ENCODE results near the gene TMEM248. TPM values are rescaled to one million over a fixed set of nuclear protein-coding genes. Genes with fewer than 3 reads are reported as not detected.
"Not testable (repeated sequence)": the region's sequence is repeated elsewhere in the genome, so short reads cannot be mapped to it uniquely, and the experiment has no call there.

TMEM248 gene
- total RNA-seq, 4 donors from 2014 or later, result 53.2 to 65.9 (median 60.3) TPM

- peaks cover 0 to 6% of the 10 kb centered on the region in 2 donors for H3K36me3 ChIP-seq
- TF ChIP-seq CTCF (IDR thresholded peaks at IDR 0.05 in 4 of 5, conservative IDR thresholded peaks at IDR 0.05 in 1 of 5), result no peak
- no peak for TF ChIP-seq POLR2A (IDR thresholded peaks at IDR 0.05)
Observed at GRCh38 chr7:66904063-66904593, 16.9 kb upstream of the TMEM248 start.

GRCh38 chr7:66905278-66905677, 15.7 kb upstream of the TMEM248 start:
- H3K9me3 ChIP-seq, result no peaks in the 10 kb centered on the region
- ATAC-seq, result no peak
- DNase-seq, result no peak
- intact Hi-C loops (cut with DNase I; ENCODE audit: low total_unique reads) (no loop called here), in situ Hi-C loops (cut with MboI; ENCODE audit: low sequenced_read_pairs in 4 of 4) (no loop called here)
- no peak for TF ChIP-seq POLR2A (IDR thresholded peaks at IDR 0.05)
- no peak for TF ChIP-seq CTCF (IDR thresholded peaks at IDR 0.05 in 4 of 5, conservative IDR thresholded peaks at IDR 0.05 in 1 of 5)
- H3K27me3 ChIP-seq, result no peaks in the 10 kb centered on the region
- no peak overlapping the region for H3K27ac ChIP-seq
- no peak overlapping the region for H3K4me3 ChIP-seq
- no peaks in the 10 kb centered on the region for H3K4me1 ChIP-seq
- no peaks in the 10 kb centered on the region for H3K36me3 ChIP-seq

More at GRCh38 chr7:66904063-66904593, 16.9 kb upstream of the TMEM248 start:
- intact Hi-C loops (cut with DNase I; ENCODE audit: low total_unique reads) (no loop called here), in situ Hi-C loops (cut with MboI; ENCODE audit: low sequenced_read_pairs in 4 of 4) (no loop called here)
- no peak for DNase-seq
- no peaks in the 10 kb centered on the region for H3K4me1 ChIP-seq
- no peak overlapping the region for H3K4me3 ChIP-seq
- no peak for ATAC-seq
- no peaks in the 10 kb centered on the region for H3K27me3 ChIP-seq
- no peak overlapping the region for H3K27ac ChIP-seq
- H3K9me3 ChIP-seq, result no peaks in the 10 kb centered on the region

- H3K9me3 ChIP-seq, result no peaks in the 10 kb centered on the region
Observed at GRCh38 chr7:66905689-66906088, 15.3 kb upstream of the TMEM248 start.

GRCh38 chr7:66907731-66908130, 13.3 kb upstream of the TMEM248 start:
- in situ Hi-C loops (cut with MboI; ENCODE audit: low sequenced_read_pairs in 4 of 4), result no loop called here
- Histone ChIP-seq H3K4me3 (no peak overlapping the region), H3K9me3 (no peaks in the 10 kb centered on the region), H3K27ac (no peak overlapping the region), H3K4me1 (no peaks in the 10 kb centered on the region), H3K36me3 (no peaks in the 10 kb centered on the region), H3K27me3 (no peaks in the 10 kb centered on the region)
- TF ChIP-seq CTCF (IDR thresholded peaks at IDR 0.05 in 4 of 5, conservative IDR thresholded peaks at IDR 0.05 in 1 of 5), result no peak
- TF ChIP-seq POLR2A (IDR thresholded peaks at IDR 0.05), result no peak
- DNase-seq (no peak), ATAC-seq (no peak)
- intact Hi-C loops (cut with DNase I; ENCODE audit: low total_unique reads), result no loop called here

More at GRCh38 chr7:66905689-66906088, 15.3 kb upstream of the TMEM248 start:
- Histone ChIP-seq H3K36me3 (no peaks in the 10 kb centered on the region), H3K4me3 (no peak overlapping the region), H3K27ac (no peak overlapping the region), H3K27me3 (no peaks in the 10 kb centered on the region), H3K4me1 (no peaks in the 10 kb centered on the region)
- TF ChIP-seq CTCF (IDR thresholded peaks at IDR 0.05 in 4 of 5, conservative IDR thresholded peaks at IDR 0.05 in 1 of 5), result no peak
- no peak for TF ChIP-seq POLR2A (IDR thresholded peaks at IDR 0.05)
- ATAC-seq (no peak), DNase-seq (no peak)
- in situ Hi-C loops (cut with MboI; ENCODE audit: low sequenced_read_pairs in 4 of 4) (no loop called here), intact Hi-C loops (cut with DNase I; ENCODE audit: low total_unique reads) (no loop called here)

GRCh38 chr7:66908598-66908997, 12.4 kb upstream of the TMEM248 start:
- ATAC-seq; H3K36me3 ChIP-seq; H3K4me1 ChIP-seq; H3K4me3 ChIP-seq; H3K27ac ChIP-seq; H3K9me3 ChIP-seq; DNase-seq; in situ Hi-C loops (cut with MboI; ENCODE audit: low sequenced_read_pairs in 4 of 4); intact Hi-C loops (cut with DNase I; ENCODE audit: low total_unique reads); H3K27me3 ChIP-seq: not testable (repeated sequence)
